ENCODE results near the gene SLC35G3.

GRCh38 chr17:35192708-35193107 is 1.5 kb downstream of the SLC35G3 start:
- TF ChIP-seq POLR2A (IDR thresholded peaks at IDR 0.05): no peak
- no peak for TF ChIP-seq CTCF (IDR thresholded peaks at IDR 0.05)

Measured in stomach (tissue), 4 donors.